Measurements from ENCODE around the gene VSTM2L.

VSTM2L gene

GRCh38 chr20:37920679-37921322 is 17.9 kb downstream of the VSTM2L start:
- DNase-seq: no peak

DNA sequence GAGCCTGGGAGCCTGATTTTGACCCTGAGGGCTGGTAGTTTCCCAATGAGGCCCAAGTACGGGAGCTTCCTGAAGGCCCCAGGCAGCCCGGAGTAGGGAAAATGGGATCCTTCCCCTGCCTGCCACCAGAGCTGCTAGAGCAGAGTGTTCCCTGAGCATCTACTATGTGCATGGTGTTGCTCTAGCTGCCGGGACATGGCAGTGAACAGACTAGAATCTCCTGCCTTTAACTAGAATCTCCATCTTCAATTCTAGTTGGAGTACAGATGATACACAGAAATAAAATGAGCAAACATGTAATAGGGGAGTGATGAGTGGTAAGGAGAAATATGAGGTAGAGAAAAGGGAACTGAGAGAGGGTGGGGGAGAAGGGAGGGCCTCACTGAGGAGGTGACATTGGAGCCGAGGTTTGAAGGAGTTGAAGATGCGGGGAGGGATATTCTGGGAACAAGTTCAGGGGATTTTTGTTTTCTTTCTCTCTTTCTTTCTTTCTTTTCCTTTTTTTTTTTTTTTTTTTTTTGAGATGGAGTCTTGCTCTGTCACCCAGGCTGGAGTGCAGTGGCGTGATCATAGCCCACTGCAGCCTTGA is 18.5 kb downstream of the VSTM2L start:
- DNase-seq: no peak

DNA sequence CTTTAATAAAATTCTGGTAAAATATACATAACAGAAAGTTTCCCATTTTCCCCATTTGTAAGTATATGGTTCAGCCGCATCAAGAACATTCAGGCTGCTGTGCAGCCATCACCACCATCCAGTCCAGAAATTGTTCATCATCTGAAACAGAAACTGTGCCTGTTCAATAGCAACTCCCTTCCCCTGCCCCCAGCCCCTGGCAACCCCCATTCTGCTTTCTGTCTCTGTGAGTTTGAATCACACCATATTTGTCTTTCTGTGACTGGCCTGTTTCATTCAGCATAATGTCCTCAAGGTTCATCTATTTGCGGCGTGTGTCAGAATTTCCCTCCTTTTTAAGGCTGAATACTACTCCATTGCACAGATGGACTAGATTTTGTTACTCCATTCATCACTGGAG is 19.1 kb downstream of the VSTM2L start:
- no peak for DNase-seq

GRCh38 chr20:37925265-37926165 is 22.6 kb downstream of the VSTM2L start:
- DNase-seq: no peak

DNA sequence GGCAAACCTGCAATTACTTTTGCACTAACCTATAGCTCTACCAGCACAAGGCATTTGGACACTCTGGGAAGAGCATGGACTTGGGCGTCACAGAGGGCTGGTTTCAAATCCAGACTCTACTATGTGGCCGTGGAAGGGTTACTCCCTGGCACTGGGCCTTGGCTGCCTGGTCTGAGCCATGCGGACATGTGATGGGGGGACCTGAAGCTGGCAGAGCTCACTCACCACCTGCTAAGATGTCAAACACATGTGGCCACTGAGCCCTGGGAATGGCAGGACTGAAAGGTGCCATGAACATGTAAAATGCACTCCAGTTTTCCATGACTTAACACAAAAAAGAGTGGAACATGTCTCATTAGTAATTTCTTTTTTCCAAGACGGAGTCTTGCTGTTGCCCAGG is 23.7 kb downstream of the VSTM2L start:
- no peak for DNase-seq

DNA sequence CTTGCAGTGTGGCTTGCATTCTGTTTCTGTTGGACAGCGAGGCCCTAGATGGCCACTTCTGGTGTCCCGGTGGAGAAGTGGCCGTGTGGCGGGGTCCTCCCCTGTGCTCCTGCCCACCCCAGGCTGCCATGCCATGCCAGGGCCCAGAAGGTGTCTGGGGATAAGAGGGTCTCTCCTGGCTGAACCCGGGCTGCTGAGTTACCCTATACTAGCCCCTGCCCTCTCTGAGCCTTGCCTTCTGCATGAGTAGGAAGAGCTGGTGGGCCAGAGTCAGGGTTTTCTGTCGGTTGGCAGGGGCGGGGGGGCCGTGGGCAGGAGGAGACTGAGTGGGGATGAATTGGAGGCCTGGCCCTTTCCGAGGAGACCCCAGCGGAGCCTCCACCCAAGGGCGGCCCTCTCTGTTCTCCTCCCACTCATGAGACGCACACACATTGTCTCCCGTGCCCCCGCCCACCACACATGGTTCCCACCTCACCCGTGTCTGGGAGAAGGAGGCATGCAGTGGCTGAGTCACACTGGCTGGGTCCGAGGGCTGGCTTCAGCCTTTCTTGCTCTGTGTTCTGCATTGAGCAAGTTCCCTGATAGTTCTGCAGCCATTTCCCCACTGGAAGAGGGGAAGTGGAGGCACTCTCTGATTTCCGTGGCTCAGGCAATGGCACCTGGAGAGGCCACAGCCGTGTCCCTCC is 24.6 kb downstream of the VSTM2L start:
- DNase-seq: no peak

- no peak for DNase-seq
Measured at GRCh38 chr20:37928996-37929682, 26.2 kb downstream of the VSTM2L start.

DNA sequence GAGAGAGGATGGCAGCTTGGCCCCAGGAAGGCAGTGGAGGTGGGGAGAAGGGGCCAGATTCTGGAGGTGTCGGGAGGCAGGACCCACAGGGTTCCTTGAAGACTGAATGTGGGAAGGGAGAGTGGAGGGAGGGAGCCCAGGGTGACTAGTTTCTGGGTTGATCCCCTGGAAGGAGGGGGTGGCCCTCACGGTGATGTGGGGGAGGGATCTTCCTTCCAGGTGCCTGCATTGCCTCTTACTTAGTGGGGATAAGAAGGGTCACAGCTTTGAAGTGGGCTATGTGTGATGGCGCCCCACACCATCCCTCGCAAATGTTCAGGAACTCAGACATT is 26.7 kb downstream of the VSTM2L start:
- no peak for DNase-seq

- no peak for DNase-seq
Measured at GRCh38 chr20:37931153-37931922, 28.4 kb downstream of the VSTM2L start.

- no peak for DNase-seq
Measured at GRCh38 chr20:37932074-37932473, 29.1 kb downstream of the VSTM2L start.

- no peak for DNase-seq
Measured at GRCh38 chr20:37932919-37933318, 30.0 kb downstream of the VSTM2L start.

DNA sequence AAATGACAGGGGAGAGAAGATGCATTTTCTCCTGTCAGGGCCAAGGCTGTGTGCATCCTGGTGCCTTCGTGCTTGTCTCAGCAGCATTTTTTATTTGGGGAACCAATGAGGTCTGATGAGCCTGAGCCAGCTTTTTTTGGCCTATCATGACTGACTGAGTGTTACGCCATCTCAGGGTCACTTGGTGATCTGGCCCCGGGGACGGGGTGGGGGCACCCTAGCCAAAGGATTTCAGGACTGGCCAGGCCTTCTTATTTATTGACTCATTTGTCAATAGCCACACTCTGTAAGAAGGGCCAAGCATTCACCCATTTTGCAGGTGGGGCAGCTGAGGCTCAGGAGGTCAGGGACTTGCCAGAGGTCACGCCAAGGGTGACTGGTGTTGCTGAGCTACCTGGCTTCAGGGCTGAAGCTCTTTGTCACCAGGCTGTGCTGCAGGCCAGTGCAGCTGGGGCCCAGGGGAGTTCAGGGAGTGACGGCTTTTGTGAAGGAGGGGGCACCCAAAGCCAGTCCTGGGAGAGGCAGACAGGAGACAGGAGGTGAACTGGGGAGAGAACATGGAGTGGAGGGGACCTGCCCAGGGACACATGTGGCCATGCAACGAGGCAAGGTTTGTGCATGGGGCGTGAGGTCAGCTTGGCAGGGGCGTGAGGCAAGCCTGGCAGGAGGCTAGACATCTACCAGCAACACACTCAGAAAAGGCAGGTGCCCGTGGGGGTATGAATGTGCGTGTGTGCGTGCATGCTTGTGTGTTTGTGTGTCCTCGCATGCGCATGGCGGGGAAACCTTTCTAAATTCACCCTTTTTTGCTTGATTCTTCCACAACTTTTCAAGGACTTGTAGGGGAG is 31.1 kb downstream of the VSTM2L start:
- no peak for DNase-seq

GRCh38 chr20:37934634-37935375 is 31.9 kb downstream of the VSTM2L start:
- DNase-seq: no peak

DNA sequence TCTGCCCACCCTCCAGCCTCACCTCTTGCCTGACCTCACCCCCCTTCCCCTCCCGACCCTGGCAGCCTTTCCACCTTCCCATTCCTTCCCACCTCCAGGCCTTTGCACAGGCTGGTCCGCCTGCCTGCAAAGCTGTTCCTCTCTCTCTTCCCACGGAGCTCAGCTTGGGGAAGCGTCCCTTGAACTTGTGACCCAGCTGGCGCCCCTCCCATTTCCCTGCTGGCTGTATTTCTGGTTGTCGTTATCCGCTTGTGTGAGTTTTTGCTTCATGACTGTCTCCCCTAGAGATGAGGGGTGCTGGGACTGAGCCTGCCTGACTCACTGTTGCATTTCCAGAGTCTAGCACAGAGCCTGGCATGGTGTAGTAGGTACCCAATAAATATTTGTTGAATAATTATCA is 32.5 kb downstream of the VSTM2L start:
- DNase-seq: no peak

DNA sequence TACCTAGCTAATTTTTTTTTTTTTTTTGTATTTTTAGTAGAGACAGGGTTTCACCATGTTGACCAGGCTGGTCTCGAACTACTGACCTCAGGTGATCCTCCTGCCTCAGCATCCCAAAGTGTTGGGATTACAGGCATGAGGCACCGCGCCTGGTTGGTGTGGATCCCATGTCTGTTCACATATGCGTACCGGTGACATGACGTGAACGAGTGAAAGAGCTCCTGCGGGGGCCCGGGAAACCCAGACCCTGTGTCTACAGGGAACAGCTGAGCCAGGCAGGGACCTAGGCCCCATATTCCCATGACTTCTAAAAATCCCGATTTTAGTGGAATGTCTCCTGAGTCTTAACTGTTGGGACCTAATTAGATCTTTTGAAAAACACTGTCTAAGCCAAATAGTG is 33.1 kb downstream of the VSTM2L start:
- no peak for DNase-seq

- DNase-seq: no peak
Measured at GRCh38 chr20:37936451-37936850, 33.5 kb downstream of the VSTM2L start.

- DNase-seq: no peak
Measured at GRCh38 chr20:37937686-37938085, 34.8 kb downstream of the VSTM2L start.

DNA sequence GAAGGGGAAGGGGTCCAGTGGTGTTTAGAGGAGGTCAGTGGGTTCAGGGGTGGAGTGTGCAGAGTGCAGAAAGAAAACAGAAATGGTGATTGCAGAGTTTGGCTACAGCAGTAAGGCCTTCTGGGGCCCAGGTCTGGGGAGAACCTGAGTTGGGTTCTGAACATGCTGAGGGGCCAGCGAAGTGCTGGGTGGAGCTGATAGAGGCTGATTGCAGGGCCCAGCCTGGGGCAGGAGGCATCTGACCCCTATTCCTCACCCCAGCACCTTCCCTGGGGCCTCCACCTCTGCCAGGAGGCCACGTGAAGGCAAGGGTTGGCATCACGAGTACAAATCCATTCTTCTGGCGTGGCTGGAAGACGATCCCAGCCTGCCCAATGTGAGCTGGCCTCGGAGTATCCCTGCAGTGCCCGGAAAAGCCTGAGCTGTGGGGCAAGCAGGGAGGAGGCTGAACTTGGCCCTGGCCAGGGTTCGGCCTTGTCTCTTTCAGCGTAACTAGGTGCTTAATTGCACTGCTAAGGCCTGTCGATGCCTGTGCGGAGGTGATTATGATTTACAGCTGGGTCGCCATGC is 35.3 kb downstream of the VSTM2L start:
- DNase-seq: no peak

- DNase-seq: no peak
Measured at GRCh38 chr20:37938954-37939353, 36.0 kb downstream of the VSTM2L start.
